H1 (cell line): Measurements from ENCODE around the gene AQP12A. TPM values are rescaled to one million over a fixed set of nuclear protein-coding genes. Genes with fewer than 3 reads are reported as not detected.
"Not testable (repeated sequence)": the region's sequence is repeated elsewhere in the genome, so short reads cannot be mapped to it uniquely, and the experiment has no call there.

Experiments used
- CTCF ChIA-PET: fragments of 300-600 bp; sonication (Branson Sonifier 250); formaldehyde crosslinking; loops from one replicate; lab custom pipeline; 2021; ENCODE audit not compliant: partially characterized antibody; lab: Charles Lee
- POLR2A ChIA-PET: fragments of 300-600 bp; sonication (Branson Sonifier 250); formaldehyde crosslinking; loops from one replicate; lab custom pipeline; 2021; ENCODE audit warnings: inconsistent platforms; ENCODE audit not compliant: partially characterized antibody; lab: Charles Lee
- DNase-seq, 2 experiments: peaks; one replicate each; pipeline versions ENCODE4 v3.0.0 to v3.0.0-alpha.2; 2010 to 2022; ENCODE audit warnings: low spot score in 2 of 2, low read depth in 1 of 2, mixed read lengths in 1 of 2
- FAIRE-seq: peaks from 2 replicates; lab custom pipeline; 2011; peaks lifted over from hg19 to GRCh38; lab: Jason Lieb, UNC
- H2AFZ ChIP-seq: 2 replicates; pipeline ENCODE4 v1.8.1; 2012; ENCODE audit warnings: low read length, inconsistent platforms
- H2AK5ac ChIP-seq: 2 replicates; pipeline ENCODE4 v1.6.1; 2013; ENCODE audit warnings: low read depth, low read length
- H2BK120ac ChIP-seq: replicated peaks from 2 replicates; pipeline ENCODE3; 2013; ENCODE audit warnings: low read depth, low read length, inconsistent platforms
- H2BK12ac ChIP-seq: 2 replicates; pipeline ENCODE4 v1.6.1; 2013; ENCODE audit warnings: low read depth, low read length
- H2BK15ac ChIP-seq: 2 replicates; pipeline ENCODE4 v1.6.1; 2013; ENCODE audit warnings: low read length
- H2BK20ac ChIP-seq: 2 replicates; pipeline ENCODE4 v1.6.1; 2013; ENCODE audit warnings: low read length
- H2BK5ac ChIP-seq: 2 replicates; pipeline ENCODE4 v1.6.1; 2013; ENCODE audit warnings: low read depth, low read length
- H3K14ac ChIP-seq: 2 replicates; pipeline ENCODE4 v1.6.1; 2013; ENCODE audit warnings: inconsistent platforms; ENCODE audit not compliant: insufficient read length
- H3K18ac ChIP-seq: 2 replicates; pipeline ENCODE4 v1.6.1; 2013; ENCODE audit warnings: low read length; ENCODE audit errors: extremely low read depth
- H3K23ac ChIP-seq: 2 replicates; pipeline ENCODE4 v1.6.1; 2013; ENCODE audit warnings: inconsistent platforms; ENCODE audit not compliant: insufficient read length
- H3K23me2 ChIP-seq: 2 replicates; pipeline ENCODE4 v1.6.1; 2013; ENCODE audit warnings: low read depth, low read length
- H3K27ac ChIP-seq: 2 replicates; pipeline ENCODE4 v1.6.1; 2011; ENCODE audit warnings: low read depth, low read length, inconsistent platforms
- H3K27me3 ChIP-seq, 4 experiments: replicated peaks in 1 of 4; 1 replicate in 1 of 4; 2 replicates in 3 of 4; pipeline versions ENCODE4 v1.6.1 to v1.8.1; 2011 to 2013; ENCODE audit warnings: low read length in 3 of 4, mild to moderate bottlenecking in 3 of 4, inconsistent platforms in 2 of 4, mixed read lengths in 2 of 4, moderate library complexity in 1 of 4; ENCODE audit not compliant: control insufficient read depth in 3 of 4, insufficient read depth in 3 of 4; ENCODE audit errors: extremely low read depth in 1 of 4
- H3K36me3 ChIP-seq, 4 experiments: 2 replicates each; pipeline versions ENCODE4 v1.6.1 to v1.8.1; 2011 to 2013; ENCODE audit warnings: mild to moderate bottlenecking in 4 of 4, low read length in 3 of 4, moderate library complexity in 2 of 4, control low read depth in 1 of 4, inconsistent platforms in 1 of 4; ENCODE audit not compliant: insufficient read depth in 4 of 4, control insufficient read depth in 2 of 4
- H3K4ac ChIP-seq: replicated peaks from 2 replicates; pipeline ENCODE3; 2013; ENCODE audit warnings: low read length, low read depth, mixed read lengths, inconsistent platforms; ENCODE audit not compliant: insufficient read length
- H3K4me1 ChIP-seq, 4 experiments: replicated peaks in 1 of 4; 1 replicate in 1 of 4; 2 replicates in 3 of 4; pipeline versions ENCODE4 v1.6.1 to v1.8.1; 2011 to 2013; ENCODE audit warnings: low read length in 3 of 4, inconsistent platforms in 2 of 4, mixed read lengths in 1 of 4; ENCODE audit not compliant: insufficient read depth in 4 of 4, control insufficient read depth in 3 of 4
- H3K4me2 ChIP-seq, 2 experiments: 2 replicates each; pipeline versions ENCODE4 v1.6.1 to v1.8.1; 2011 to 2013; ENCODE audit warnings: low read depth in 2 of 2, low read length in 2 of 2, control low read depth in 1 of 2, inconsistent platforms in 1 of 2, mild to moderate bottlenecking in 1 of 2; ENCODE audit not compliant: insufficient read depth in 1 of 2
- H3K4me3 ChIP-seq, 4 experiments: fragments of 200-600, 300-600 bp in 1 of 4; sonication (generic), shearing (Covaris generic), sonication (Bioruptor Twin) in 1 of 4; 2 replicates each; pipeline versions ENCODE4 v1.5.1 to v1.8.1; 2011 to 2016; ENCODE audit warnings: low read length in 4 of 4, low read depth in 3 of 4, control low read depth in 2 of 4, inconsistent platforms in 2 of 4, mild to moderate bottlenecking in 2 of 4, mixed read lengths in 1 of 4, moderate library complexity in 1 of 4; ENCODE audit not compliant: insufficient read depth in 2 of 4; ENCODE audit errors: extremely low read depth in 1 of 4
- H3K56ac ChIP-seq: replicated peaks from 2 replicates; pipeline ENCODE3; 2013; ENCODE audit warnings: low read depth, mild to moderate bottlenecking, mixed read lengths, low read length, inconsistent platforms; ENCODE audit not compliant: insufficient read length
- H3K79me1 ChIP-seq: 2 replicates; pipeline ENCODE4 v1.6.1; 2013; ENCODE audit warnings: low read depth, low read length, control low read depth
- H3K79me2 ChIP-seq, 2 experiments: 2 replicates each; pipeline versions ENCODE4 v1.6.1 to v1.8.1; 2012 to 2013; ENCODE audit warnings: low read length in 2 of 2, mild to moderate bottlenecking in 2 of 2, inconsistent platforms in 1 of 2; ENCODE audit not compliant: insufficient read depth in 2 of 2, control insufficient read depth in 1 of 2
- H3K9ac ChIP-seq, 4 experiments: replicated peaks in 1 of 4; 1 replicate in 1 of 4; 2 replicates in 3 of 4; pipeline versions ENCODE4 v1.6.1 to v1.8.1; 2011 to 2013; ENCODE audit warnings: low read depth in 3 of 4, low read length in 3 of 4, control low read depth in 2 of 4, mild to moderate bottlenecking in 2 of 4, moderate library complexity in 2 of 4, inconsistent platforms in 1 of 4; ENCODE audit errors: extremely low read depth in 1 of 4
- H3K9me3 ChIP-seq, 2 experiments: 2 replicates each; pipeline versions ENCODE4 v1.6.1 to v1.8.1; 2012 to 2013; ENCODE audit warnings: mild to moderate bottlenecking in 2 of 2, moderate library complexity in 2 of 2, control low read depth in 1 of 2, inconsistent platforms in 1 of 2, low read depth in 1 of 2, low read length in 1 of 2, mixed read lengths in 1 of 2; ENCODE audit not compliant: insufficient read depth in 2 of 2
- H4K20me1 ChIP-seq, 2 experiments: replicated peaks in 1 of 2; 2 replicates each; pipeline versions ENCODE3 to v1.8.1; 2011 to 2013; ENCODE audit warnings: inconsistent platforms in 2 of 2, low read length in 2 of 2, mild to moderate bottlenecking in 1 of 2; ENCODE audit not compliant: insufficient read depth in 2 of 2, control insufficient read depth in 1 of 2
- H4K5ac ChIP-seq: 2 replicates; pipeline ENCODE4 v1.6.1; 2013; ENCODE audit warnings: low read length, low read depth, mixed read lengths, inconsistent platforms; ENCODE audit not compliant: insufficient read length
- H4K8ac ChIP-seq: 2 replicates; pipeline ENCODE4 v1.8.0; 2013; ENCODE audit warnings: mild to moderate bottlenecking, moderate library complexity, low read length, inconsistent platforms; ENCODE audit not compliant: insufficient read depth; ENCODE audit errors: extremely low read depth
- H4K91ac ChIP-seq: replicated peaks from 2 replicates; pipeline ENCODE3; 2013; ENCODE audit warnings: low read length, mixed read lengths, inconsistent platforms; ENCODE audit not compliant: insufficient read length
- WGBS, 2 experiments: shearing (Covaris generic) in 1 of 2; methylation state at CpG; one replicate each; pipeline versions ENCODE4 v1.1.6 to v1.1.7; 2013 to 2015; ENCODE audit warnings: low lambda C conversion rate in 2 of 2, mixed read lengths in 2 of 2, inconsistent platforms in 1 of 2, low coverage in 1 of 2, missing lambda C conversion rate in 1 of 2; ENCODE audit not compliant: insufficient replicate concordance in 2 of 2, insufficient coverage in 1 of 2, insufficient read length in 1 of 2; ENCODE audit errors: extremely low coverage in 1 of 2, missing lambda C conversion rate in 1 of 2; 5-methylcytosine and 5-hydroxymethylcytosine counted together
- polyA plus RNA-seq, 7 experiments: library from polyadenylated mRNA; depleted of rRNA in 3 of 7; stranded (reverse) in 5 of 7; unstranded in 2 of 7; fragments of >200 nt in 5 of 7; fragments of 200-250 nt in 2 of 7; gene quantifications; 1 replicate in 5 of 7; 2 replicates in 1 of 7; 4 replicates in 1 of 7; pipeline versions ENCODE4 v1.2.1 to v1.2.3, GENCODE V29; 2011 to 2013; ENCODE audit warnings: missing spikeins in 2 of 7, mixed read lengths in 2 of 7
- total RNA-seq: library from RNA; stranded (reverse); fragmentation: NEBNext Ultra II Directional; extraction: Animal tissue kit (Norgen Biotek cat#: 25700); gene quantifications from 2 replicates; pipeline ENCODE4 v1.2.1, GENCODE V29; 2021

The AQP12A gene
- total and polyA plus RNA-seq, 2 of the 8 experiments (the other 6 are each of a cell fraction or from before 2014, with no cell fraction given), result not detected

DNA sequence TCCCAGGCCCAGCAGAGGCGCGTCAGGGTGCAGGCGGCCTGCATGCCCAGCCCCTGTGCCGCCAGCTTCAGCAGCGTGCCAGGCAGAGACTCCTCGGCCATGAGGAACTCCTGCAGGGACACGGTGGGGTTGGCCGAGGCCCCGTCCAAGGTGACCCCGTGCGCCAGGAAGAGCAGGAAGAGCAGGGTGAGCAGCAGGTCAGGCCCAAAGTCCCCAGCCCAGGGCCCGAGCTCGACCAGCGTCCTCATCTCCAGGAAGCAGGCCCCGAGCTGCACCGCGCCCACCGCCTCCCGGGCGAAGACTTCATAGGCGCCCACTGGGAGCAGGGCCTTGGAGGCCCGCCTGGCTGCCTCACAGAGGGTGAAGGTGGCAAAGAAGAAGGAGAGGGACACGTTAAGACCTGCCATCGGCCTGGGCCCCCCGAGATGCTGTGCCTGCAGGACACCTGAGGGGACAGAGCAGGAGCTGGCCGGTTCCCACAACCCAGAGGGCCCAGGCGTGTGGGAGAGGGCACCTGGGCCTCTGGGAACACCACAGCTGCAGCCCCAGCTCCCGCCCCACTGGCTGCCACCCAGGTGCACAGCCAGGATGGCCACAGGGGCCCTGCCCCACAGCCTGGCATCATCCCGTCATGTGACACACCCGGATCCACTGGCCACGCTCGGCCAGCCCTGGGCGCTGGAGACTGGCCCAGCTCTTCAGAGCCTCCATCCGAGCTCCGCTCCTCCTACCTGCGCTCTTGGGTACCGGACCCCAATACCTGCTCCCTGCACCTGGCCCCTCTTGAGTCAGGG, 9.0 kb upstream of the AQP12A start, which contains the start of gene AQP12B:
TSS of gene AQP12B (minus strand) at position 455 of the 794 bp plus-strand sequence. CDS start at position 407, 48 bp downstream.
- H2AFZ ChIP-seq, H3K14ac ChIP-seq, H2BK15ac ChIP-seq, H3K27ac ChIP-seq, H3K4me2 ChIP-seq, H4K91ac ChIP-seq, H3K4me1 ChIP-seq, H3K79me2 ChIP-seq, H2BK5ac ChIP-seq, H4K8ac ChIP-seq, H4K20me1 ChIP-seq, H3K36me3 ChIP-seq, H2BK120ac ChIP-seq, H3K23ac ChIP-seq, H2AK5ac ChIP-seq, H3K4me3 ChIP-seq, H3K18ac ChIP-seq, H3K9ac ChIP-seq, FAIRE-seq, H3K9me3 ChIP-seq, H3K79me1 ChIP-seq, DNase-seq, CTCF ChIA-PET, H3K23me2 ChIP-seq, H4K5ac ChIP-seq, H3K4ac ChIP-seq, H2BK20ac ChIP-seq, H3K56ac ChIP-seq, H2BK12ac ChIP-seq, H3K27me3 ChIP-seq: not testable (repeated sequence)
- WGBS, 2 experiments, result 89% methylated on average over 18 of the region's 37 CpGs; no CpG with 5 or more reads in 1 of the 2 experiments
- POLR2A ChIA-PET, result interaction anchor here (0.6 kb wide), 1 partner anchor 42 kb away, joined by 3 read pairs; no protein-coding TSS in a partner anchor
